SK-N-SH (cell line): Measurements from ENCODE around the gene PSMF1.

Source experiments
- POLR2AphosphoS5 ChIP-seq: IDR thresholded peaks from 2 replicates; pipeline ENCODE4 v1.6.1; 2012; ENCODE audit warnings: low read depth, low read length
- TAF1 ChIP-seq: IDR thresholded peaks from 2 replicates; pipeline ENCODE4 v1.6.1; 2012; ENCODE audit warnings: low read depth, mild to moderate bottlenecking, low read length, moderate library complexity, borderline replicate concordance
- TF ChIP-seq, protein P1 (sequence below): fragments of 200-600 bp; sonication (generic); IDR thresholded peaks from 2 replicates; pipeline ENCODE4 v1.6.1; 2017; ENCODE audit warnings: antibody characterized with exemption, mild to moderate bottlenecking, moderate library complexity

- TF ChIP-seq, protein P1, sequence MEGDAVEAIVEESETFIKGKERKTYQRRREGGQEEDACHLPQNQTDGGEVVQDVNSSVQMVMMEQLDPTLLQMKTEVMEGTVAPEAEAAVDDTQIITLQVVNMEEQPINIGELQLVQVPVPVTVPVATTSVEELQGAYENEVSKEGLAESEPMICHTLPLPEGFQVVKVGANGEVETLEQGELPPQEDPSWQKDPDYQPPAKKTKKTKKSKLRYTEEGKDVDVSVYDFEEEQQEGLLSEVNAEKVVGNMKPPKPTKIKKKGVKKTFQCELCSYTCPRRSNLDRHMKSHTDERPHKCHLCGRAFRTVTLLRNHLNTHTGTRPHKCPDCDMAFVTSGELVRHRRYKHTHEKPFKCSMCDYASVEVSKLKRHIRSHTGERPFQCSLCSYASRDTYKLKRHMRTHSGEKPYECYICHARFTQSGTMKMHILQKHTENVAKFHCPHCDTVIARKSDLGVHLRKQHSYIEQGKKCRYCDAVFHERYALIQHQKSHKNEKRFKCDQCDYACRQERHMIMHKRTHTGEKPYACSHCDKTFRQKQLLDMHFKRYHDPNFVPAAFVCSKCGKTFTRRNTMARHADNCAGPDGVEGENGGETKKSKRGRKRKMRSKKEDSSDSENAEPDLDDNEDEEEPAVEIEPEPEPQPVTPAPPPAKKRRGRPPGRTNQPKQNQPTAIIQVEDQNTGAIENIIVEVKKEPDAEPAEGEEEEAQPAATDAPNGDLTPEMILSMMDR, result no peak
- no peak for TF ChIP-seq TAF1
- no peak for TF ChIP-seq POLR2AphosphoS5
These were observed 6.0 kb downstream of the PSMF1 start for GRCh38 chr20:1124421-1124820.
